Hepatocyte (in vitro differentiated cells): ENCODE measurements around the gene OR52J3. TPM values are rescaled to one million over a fixed set of nuclear protein-coding genes. Genes with fewer than 3 reads are reported as not detected.

Experiments used
- DNase-seq: peaks from one replicate; pipeline ENCODE4 v3.0.0-alpha.2; 2016; ENCODE audit warnings: low spot score
- H2AFZ ChIP-seq: fragments of 200-600 bp; sonication (generic); 2 replicates; pipeline ENCODE4 v1.6.0; 2016; ENCODE audit warnings: antibody characterized with exemption, mild to moderate bottlenecking
- H3K27ac ChIP-seq: fragments of 200-600 bp; sonication (generic); 2 replicates; pipeline ENCODE4 v1.5.1; 2016; ENCODE audit warnings: mild to moderate bottlenecking
- H3K27me3 ChIP-seq: fragments of 200-600 bp; sonication (generic); 2 replicates; pipeline ENCODE4 v1.6.1; 2016
- H3K36me3 ChIP-seq: fragments of 200-600 bp; sonication (generic); replicated peaks from 2 replicates; pipeline ENCODE4 v1.5.1; 2016; ENCODE audit warnings: low read depth; ENCODE audit not compliant: insufficient read depth
- H3K4me1 ChIP-seq: fragments of 200-600 bp; sonication (generic); 2 replicates; pipeline ENCODE4 v1.5.1; 2016; ENCODE audit warnings: mild to moderate bottlenecking, moderate library complexity; ENCODE audit not compliant: insufficient read depth
- H3K4me2 ChIP-seq: fragments of 200-600 bp; sonication (generic); 2 replicates; pipeline ENCODE4 v1.6.0; 2016
- H3K4me3 ChIP-seq: fragments of 200-600 bp; sonication (generic); 2 replicates; pipeline ENCODE4 v1.5.1; 2016; ENCODE audit warnings: mild to moderate bottlenecking
- H3K79me2 ChIP-seq: fragments of 200-600 bp; sonication (generic); 2 replicates; pipeline ENCODE4 v1.6.0; 2017; ENCODE audit warnings: mild to moderate bottlenecking
- H3K9me2 ChIP-seq: fragments of 200-600 bp; sonication (generic); replicated peaks from 2 replicates; pipeline ENCODE4 v1.6.0; 2017; ENCODE audit warnings: mild to moderate bottlenecking; ENCODE audit not compliant: insufficient read depth
- H3K9me3 ChIP-seq: fragments of 200-600 bp; sonication (generic); 2 replicates; pipeline ENCODE4 v1.5.1; 2016; ENCODE audit warnings: low read depth, mild to moderate bottlenecking
- H4K20me1 ChIP-seq: fragments of 200-600 bp; sonication (generic); 2 replicates; pipeline ENCODE4 v1.6.0; 2016; ENCODE audit warnings: mild to moderate bottlenecking; ENCODE audit not compliant: insufficient read depth, poor library complexity, severe bottlenecking
- EZH2 ChIP-seq: fragments of 200-600 bp; sonication (generic); IDR thresholded peaks from 2 replicates; pipeline ENCODE4 v1.6.1; 2016; ENCODE audit warnings: antibody characterized with exemption, mild to moderate bottlenecking, borderline replicate concordance
- EZH2phosphoT487 ChIP-seq: fragments of 200-600 bp; sonication (generic); IDR thresholded peaks from one replicate; pipeline ENCODE4 v1.6.1; 2018; ENCODE audit warnings: antibody characterized with exemption, mild to moderate bottlenecking, low read depth, moderate library complexity; ENCODE audit not compliant: unreplicated experiment, severe bottlenecking
- WGBS: methylation state at CpG from one replicate; pipeline ENCODE4 v1.1.6; 2016; ENCODE audit warnings: low lambda C conversion rate; ENCODE audit errors: missing lambda C conversion rate; 5-methylcytosine and 5-hydroxymethylcytosine counted together
- polyA plus RNA-seq: library from polyadenylated mRNA; unstranded; fragments of >200 nt; fragmentation: Nextera tagmentation; extraction: Ambion mirVana; gene quantifications from 2 replicates; pipeline ENCODE4 v1.2.1, GENCODE V29; 2016
- total RNA-seq: library from RNA; depleted of rRNA; stranded (reverse); fragments of >200 nt; gene quantifications from 2 replicates; pipeline ENCODE4 v1.2.3, GENCODE V29; 2014
- TF ChIP-seq, protein P1 (sequence below): fragments of 200-600 bp; sonication (generic); IDR thresholded peaks from 2 replicates; pipeline ENCODE4 v1.5.1; 2016; ENCODE audit warnings: antibody characterized with exemption, mild to moderate bottlenecking; ENCODE audit not compliant: poor library complexity

OR52J3 gene
- total and polyA plus RNA-seq, 2 experiments from 2014 or later = not detected

- H3K9me3 ChIP-seq = no peaks in the 10 kb centered on the region
- H3K27me3 ChIP-seq = no peaks in the 10 kb centered on the region
- no peaks in the 10 kb centered on the region for H3K36me3 ChIP-seq
- no peak for DNase-seq
- WGBS = 33% methylated on average over 2 of the region's 2 CpGs
- H3K27ac ChIP-seq = no peak overlapping the region
- H2AFZ ChIP-seq = no peak overlapping the region
- no peaks in the 10 kb centered on the region for H4K20me1 ChIP-seq
- no peaks in the 10 kb centered on the region for H3K9me2 ChIP-seq
- no peak overlapping the region for H3K4me3 ChIP-seq
- no peak for TF ChIP-seq EZH2
- TF ChIP-seq, protein P1, sequence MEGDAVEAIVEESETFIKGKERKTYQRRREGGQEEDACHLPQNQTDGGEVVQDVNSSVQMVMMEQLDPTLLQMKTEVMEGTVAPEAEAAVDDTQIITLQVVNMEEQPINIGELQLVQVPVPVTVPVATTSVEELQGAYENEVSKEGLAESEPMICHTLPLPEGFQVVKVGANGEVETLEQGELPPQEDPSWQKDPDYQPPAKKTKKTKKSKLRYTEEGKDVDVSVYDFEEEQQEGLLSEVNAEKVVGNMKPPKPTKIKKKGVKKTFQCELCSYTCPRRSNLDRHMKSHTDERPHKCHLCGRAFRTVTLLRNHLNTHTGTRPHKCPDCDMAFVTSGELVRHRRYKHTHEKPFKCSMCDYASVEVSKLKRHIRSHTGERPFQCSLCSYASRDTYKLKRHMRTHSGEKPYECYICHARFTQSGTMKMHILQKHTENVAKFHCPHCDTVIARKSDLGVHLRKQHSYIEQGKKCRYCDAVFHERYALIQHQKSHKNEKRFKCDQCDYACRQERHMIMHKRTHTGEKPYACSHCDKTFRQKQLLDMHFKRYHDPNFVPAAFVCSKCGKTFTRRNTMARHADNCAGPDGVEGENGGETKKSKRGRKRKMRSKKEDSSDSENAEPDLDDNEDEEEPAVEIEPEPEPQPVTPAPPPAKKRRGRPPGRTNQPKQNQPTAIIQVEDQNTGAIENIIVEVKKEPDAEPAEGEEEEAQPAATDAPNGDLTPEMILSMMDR = no peak
- no peaks in the 10 kb centered on the region for H3K79me2 ChIP-seq
- H3K4me2 ChIP-seq = no peak overlapping the region
- H3K4me1 ChIP-seq = no peaks in the 10 kb centered on the region
Observed at GRCh38 chr11:5037926-5038325, 8.4 kb upstream of the OR52J3 start.

- H3K9me3 ChIP-seq = no peaks in the 10 kb centered on the region
- H3K4me2 ChIP-seq = no peak overlapping the region
- no peaks in the 10 kb centered on the region for H3K79me2 ChIP-seq
- no peak overlapping the region for H3K4me3 ChIP-seq
- TF ChIP-seq, protein P1 = no peak
- TF ChIP-seq EZH2phosphoT487 = no peak
- TF ChIP-seq EZH2 = no peak
- no peaks in the 10 kb centered on the region for H3K36me3 ChIP-seq
- H3K9me2 ChIP-seq = no peaks in the 10 kb centered on the region
- no peaks in the 10 kb centered on the region for H3K4me1 ChIP-seq
- no peak overlapping the region for H2AFZ ChIP-seq
- no peaks in the 10 kb centered on the region for H3K27me3 ChIP-seq
- DNase-seq = no peak
- WGBS = 84% methylated on average over 1 of the region's 1 CpG
- H3K27ac ChIP-seq = no peak overlapping the region
- no peaks in the 10 kb centered on the region for H4K20me1 ChIP-seq
Observed at GRCh38 chr11:5038341-5038740, 8.0 kb upstream of the OR52J3 start.

DNA sequence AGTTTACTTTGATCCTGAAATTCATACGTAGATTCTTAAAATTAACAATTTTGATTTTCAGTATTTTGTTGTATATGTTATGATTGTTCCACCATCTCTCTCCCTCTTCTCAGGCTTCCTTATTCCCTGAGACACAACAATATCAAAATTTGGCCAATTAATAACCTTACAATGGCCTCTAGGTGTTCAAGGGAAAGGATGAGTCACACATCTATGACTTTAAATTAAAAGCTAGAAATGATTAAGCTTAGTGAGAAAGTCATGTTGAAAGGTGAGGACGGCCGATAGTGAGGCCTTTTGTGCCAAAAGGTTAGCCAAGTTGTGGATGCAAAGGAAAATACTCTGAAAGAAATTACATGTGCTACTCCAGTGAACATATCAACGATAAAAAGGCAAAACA lies 5.5 kb upstream of the OR52J3 start:
- H3K79me2 ChIP-seq = no peaks in the 10 kb centered on the region
- H3K9me3 ChIP-seq = no peaks in the 10 kb centered on the region
- H4K20me1 ChIP-seq = no peaks in the 10 kb centered on the region
- no peaks in the 10 kb centered on the region for H3K36me3 ChIP-seq
- no peak overlapping the region for H3K4me3 ChIP-seq
- no peaks in the 10 kb centered on the region for H3K27me3 ChIP-seq
- H3K9me2 ChIP-seq = no peaks in the 10 kb centered on the region
- WGBS = 64% methylated on average over 4 of the region's 4 CpGs
- no peak for TF ChIP-seq EZH2
- TF ChIP-seq, protein P1 = no peak
- TF ChIP-seq EZH2phosphoT487 = no peak
- H3K4me1 ChIP-seq = no peaks in the 10 kb centered on the region
- no peak overlapping the region for H3K4me2 ChIP-seq
- no peak overlapping the region for H2AFZ ChIP-seq
- DNase-seq = no peak
- no peak overlapping the region for H3K27ac ChIP-seq

DNA sequence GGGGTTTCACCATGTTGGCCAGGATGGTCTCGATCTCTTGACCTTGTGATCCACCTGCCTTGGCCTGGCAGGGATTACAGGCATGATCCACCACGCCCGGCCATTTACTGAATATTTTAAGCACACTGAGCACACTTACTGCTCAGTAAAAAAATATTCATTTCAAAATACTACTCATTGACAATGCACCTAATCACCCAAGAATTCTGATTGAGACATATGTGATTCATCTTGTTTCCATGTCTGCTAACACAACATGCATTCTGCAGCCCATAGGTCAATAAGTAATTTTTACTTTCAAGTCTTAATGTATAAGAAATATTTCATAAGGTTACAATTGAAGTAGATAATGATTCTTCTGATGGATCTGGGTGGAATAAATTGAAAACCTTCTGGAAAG lies 4.2 kb upstream of the OR52J3 start:
- Histone ChIP-seq H3K4me2 (no peak overlapping the region), H3K4me1 (no peaks in the 10 kb centered on the region), H3K27me3 (no peaks in the 10 kb centered on the region), H3K9me2 (no peaks in the 10 kb centered on the region), H3K79me2 (no peaks in the 10 kb centered on the region), H4K20me1 (no peaks in the 10 kb centered on the region), H3K27ac (no peak overlapping the region), H3K36me3 (no peaks in the 10 kb centered on the region), H2AFZ (no peak overlapping the region), H3K4me3 (no peak overlapping the region), H3K9me3 (no peaks in the 10 kb centered on the region)
- WGBS = 98% methylated on average over 3 of the region's 3 CpGs
- no peak for DNase-seq
- no peak for TF ChIP-seq EZH2phosphoT487
- TF ChIP-seq EZH2 = no peak
- TF ChIP-seq, protein P1 = no peak
